ENCODE results near the gene FHL2. TPM values are rescaled to one million over a fixed set of nuclear protein-coding genes. Genes with fewer than 3 reads are reported as not detected.

The FHL2 gene
- total and polyA plus RNA-seq, 9 of the 15 experiments (the other 6 are each of a cell fraction or from before 2014, with no cell fraction given) = 7.5 to 33.1 (median 23.9) TPM

- no peak for TF ChIP-seq ZNF592 (IDR thresholded peaks at IDR 0.05)
- no peak for TF ChIP-seq ZNF263 (CRISPR knock-in tag; IDR thresholded peaks at IDR 0.05; ENCODE audit: borderline replicate concordance)
- peak; percentile 74; the same call in 1 of the 2 replicates for TF ChIP-seq KLF16 (IDR thresholded peaks at IDR 0.05)
- TF ChIP-seq PHTF2 (CRISPR knock-in tag; IDR thresholded peaks at IDR 0.05) = no peak
- no peak for TF ChIP-seq HNRNPLL (IDR thresholded peaks at IDR 0.05; ENCODE audit: low read depth, low read length, poor library complexity, severe bottlenecking)
- TF ChIP-seq TEAD4 (IDR thresholded peaks at IDR 0.05; ENCODE audit: low read length) = peak; percentile 90
- no peak for TF ChIP-seq TEAD4 (CRISPR knock-in tag; IDR thresholded peaks at IDR 0.05; ENCODE audit: borderline replicate concordance)
- no peak for TF ChIP-seq ZFP30 (CRISPR knock-in tag; IDR thresholded peaks at IDR 0.05; ENCODE audit: borderline replicate concordance)
- no peak for TF ChIP-seq BDP1 (IDR thresholded peaks at IDR 0.05; ENCODE audit: insufficient read depth, insufficient read length)
- TF ChIP-seq MIER1 (IDR thresholded peaks at IDR 0.05; ENCODE audit: low read depth) = peak; percentile 85
- no peak for TF ChIP-seq ZHX1 (conservative IDR thresholded peaks at IDR 0.05; ENCODE audit: low read length)
- TF ChIP-seq DPF2 (IDR thresholded peaks at IDR 0.05) = peak; percentile 69
- TF ChIP-seq HNRNPUL1 (IDR thresholded peaks at IDR 0.05; ENCODE audit: low read length) = no peak
- TF ChIP-seq ZNF175 (CRISPR knock-in tag; IDR thresholded peaks at IDR 0.05; ENCODE audit: low read depth) = no peak
- no peak for TF ChIP-seq RAD21 (CRISPR knock-in tag; conservative IDR thresholded peaks at IDR 0.05 in 1 of 2, IDR thresholded peaks at IDR 0.05 in 1 of 2)
- TF ChIP-seq NFIC (IDR thresholded peaks at IDR 0.05) = peak; percentile 79
- TF ChIP-seq XRCC5 (IDR thresholded peaks at IDR 0.05; ENCODE audit: low read depth, low read length) = no peak
- no peak for TF ChIP-seq JUN (IDR thresholded peaks at IDR 0.05; ENCODE audit: borderline replicate concordance, low read depth, low read length)
- TF ChIP-seq JUN (CRISPR knock-in tag; IDR thresholded peaks at IDR 0.05; ENCODE audit: borderline replicate concordance) = no peak
- TF ChIP-seq ZNF785 (CRISPR knock-in tag; IDR thresholded peaks at IDR 0.05) = no peak
- no peak for TF ChIP-seq E2F4 (CRISPR knock-in tag; IDR thresholded peaks at IDR 0.05; ENCODE audit: low read depth)
- no peak for TF ChIP-seq ILF3 (IDR thresholded peaks at IDR 0.05; ENCODE audit: borderline replicate concordance)
Measured at GRCh38 chr2:105417857-105418436, 19.1 kb upstream of the FHL2 start (continued).
